Measurements from ENCODE around the gene HYLS1. TPM values are rescaled to one million over a fixed set of nuclear protein-coding genes. Genes with fewer than 3 reads are reported as not detected.
A peak's percentile ranks its signal among the peaks of the same experiment; 100 is the strongest.

Gene HYLS1
- total RNA-seq, 1 donor = 5.8 TPM

DNA sequence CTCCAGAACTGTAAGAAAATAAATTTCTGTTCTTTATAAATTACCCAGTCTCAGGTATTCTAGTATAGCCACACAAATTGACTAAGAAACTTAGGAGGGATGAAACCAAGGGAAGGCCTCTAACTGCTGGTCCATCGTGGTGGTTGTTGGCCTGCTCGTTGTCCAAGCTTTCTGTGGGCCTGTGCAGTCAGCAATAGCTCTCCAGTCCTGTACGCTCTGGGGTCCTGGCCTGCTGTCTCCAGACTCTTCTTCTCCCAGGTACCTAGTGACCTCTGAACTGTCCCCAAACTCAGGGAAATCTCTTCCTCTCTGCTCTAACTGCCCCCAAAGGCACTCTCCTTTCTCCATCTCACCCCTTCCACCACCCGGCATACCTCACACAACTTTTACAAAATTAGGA is 52.7 kb downstream of the HYLS1 start:
- no peak for TF ChIP-seq CTCF (IDR thresholded peaks at IDR 0.05; ENCODE audit: extremely low read depth, low read depth, low read length)
- H3K4me3 ChIP-seq (ENCODE audit: insufficient read depth, low read length) = no peak overlapping the region
- H2AFZ ChIP-seq (ENCODE audit: low read length) = no peak overlapping the region
- no peaks in the 10 kb centered on the region for H4K20me1 ChIP-seq (ENCODE audit: insufficient read depth, low read length)
- DNase-seq (ENCODE audit: insufficient read length, low spot score, missing footprints) = no peak
- H3K27ac ChIP-seq (ENCODE audit: low read depth, low read length) = no peak overlapping the region
- no peaks in the 10 kb centered on the region for H3K79me2 ChIP-seq (ENCODE audit: insufficient read depth, low read length)
- H3K4me1 ChIP-seq (ENCODE audit: insufficient read depth, low read length) = peaks cover 8% of the 10 kb centered on the region
- H3K27me3 ChIP-seq (ENCODE audit: insufficient read depth, low read length) = peaks cover 5% of the 10 kb centered on the region
- no peaks in the 10 kb centered on the region for H3K9me3 ChIP-seq (ENCODE audit: low read depth, low read length)
- H3K36me3 ChIP-seq (ENCODE audit: insufficient read depth, low read length) = no peaks in the 10 kb centered on the region
- no peak overlapping the region for H3K4me2 ChIP-seq (ENCODE audit: insufficient read depth, low read length)

- H3K4me3 ChIP-seq (ENCODE audit: insufficient read depth, low read length) = no peak overlapping the region
- no peaks in the 10 kb centered on the region for H4K20me1 ChIP-seq (ENCODE audit: insufficient read depth, low read length)
- H3K4me2 ChIP-seq (ENCODE audit: insufficient read depth, low read length) = no peak overlapping the region
- H3K36me3 ChIP-seq (ENCODE audit: insufficient read depth, low read length) = no peaks in the 10 kb centered on the region
- no peaks in the 10 kb centered on the region for H3K79me2 ChIP-seq (ENCODE audit: insufficient read depth, low read length)
- peaks cover 8% of the 10 kb centered on the region for H3K4me1 ChIP-seq (ENCODE audit: insufficient read depth, low read length)
- no peaks in the 10 kb centered on the region for H3K9me3 ChIP-seq (ENCODE audit: low read depth, low read length)
- no peak for DNase-seq (ENCODE audit: insufficient read length, low spot score, missing footprints)
- no peak overlapping the region for H2AFZ ChIP-seq (ENCODE audit: low read length)
- no peak overlapping the region for H3K27ac ChIP-seq (ENCODE audit: low read depth, low read length)
- TF ChIP-seq CTCF (IDR thresholded peaks at IDR 0.05; ENCODE audit: extremely low read depth, low read depth, low read length) = no peak
- peaks cover 5% of the 10 kb centered on the region for H3K27me3 ChIP-seq (ENCODE audit: insufficient read depth, low read length)
These were observed 53.8 kb downstream of the HYLS1 start for GRCh38 chr11:125941267-125941618.

DNA sequence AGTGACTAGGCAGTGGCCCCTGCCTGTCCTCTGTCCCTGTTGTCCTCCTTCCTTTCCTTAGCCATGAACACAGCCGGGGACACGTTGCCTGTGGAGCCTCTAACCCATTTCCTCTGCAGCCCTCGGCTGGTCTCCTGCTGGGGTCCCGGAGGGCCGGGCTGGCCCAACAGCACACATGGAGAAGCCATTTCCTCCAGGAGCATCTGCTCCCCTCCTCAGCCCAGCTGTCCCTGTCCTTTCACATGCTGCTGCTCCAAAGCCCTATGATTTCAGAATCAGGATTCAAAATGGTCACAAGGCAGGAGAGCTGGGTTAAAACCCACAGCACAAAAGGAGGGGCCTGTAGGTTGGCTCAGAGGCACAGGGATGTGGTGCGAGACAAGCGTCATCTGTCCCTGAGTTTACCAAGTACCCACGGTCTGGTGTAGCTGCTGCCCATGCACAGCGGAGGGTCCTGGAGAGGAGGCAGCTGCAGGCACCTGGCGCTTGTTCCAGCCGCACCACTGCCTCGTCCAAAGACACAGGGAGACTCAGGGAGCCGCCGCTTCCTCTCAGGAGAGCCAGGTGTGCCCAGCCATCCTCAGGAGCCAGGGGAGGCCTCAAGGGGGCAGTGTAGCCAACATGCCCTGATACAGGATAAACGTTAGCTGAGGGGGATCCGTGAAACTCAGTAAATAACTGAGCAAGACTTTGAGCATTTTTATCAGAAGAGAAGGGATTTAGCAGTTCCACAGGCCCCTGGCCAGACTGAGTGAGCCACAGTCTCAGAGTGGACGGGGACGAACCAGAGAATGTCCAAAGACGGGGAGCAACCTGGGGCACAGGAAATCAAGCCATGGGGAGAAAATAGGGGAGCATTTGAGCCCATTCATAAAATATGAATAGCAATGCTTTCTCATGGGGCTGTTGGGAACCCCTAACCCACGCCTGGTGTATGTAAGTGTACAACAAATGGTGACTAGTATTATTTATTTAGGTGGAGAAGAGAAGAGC is 54.4 kb downstream of the HYLS1 start:
- no peaks in the 10 kb centered on the region for H3K36me3 ChIP-seq (ENCODE audit: insufficient read depth, low read length)
- no peaks in the 10 kb centered on the region for H3K9me3 ChIP-seq (ENCODE audit: low read depth, low read length)
- DNase-seq (ENCODE audit: insufficient read length, low spot score, missing footprints) = peak; percentile 92
- peak overlapping the region; percentile 78 for H3K4me2 ChIP-seq (ENCODE audit: insufficient read depth, low read length)
- TF ChIP-seq CTCF (IDR thresholded peaks at IDR 0.05; ENCODE audit: extremely low read depth, low read depth, low read length) = peak; percentile 75
- no peaks in the 10 kb centered on the region for H4K20me1 ChIP-seq (ENCODE audit: insufficient read depth, low read length)
- no peak overlapping the region for H3K27ac ChIP-seq (ENCODE audit: low read depth, low read length)
- peaks cover 8% of the 10 kb centered on the region for H3K4me1 ChIP-seq (ENCODE audit: insufficient read depth, low read length)
- H3K79me2 ChIP-seq (ENCODE audit: insufficient read depth, low read length) = no peaks in the 10 kb centered on the region
- H2AFZ ChIP-seq (ENCODE audit: low read length) = peak overlapping the region; percentile 84
- H3K4me3 ChIP-seq (ENCODE audit: insufficient read depth, low read length) = no peak overlapping the region
- peaks cover 3% of the 10 kb centered on the region for H3K27me3 ChIP-seq (ENCODE audit: insufficient read depth, low read length)

DNA sequence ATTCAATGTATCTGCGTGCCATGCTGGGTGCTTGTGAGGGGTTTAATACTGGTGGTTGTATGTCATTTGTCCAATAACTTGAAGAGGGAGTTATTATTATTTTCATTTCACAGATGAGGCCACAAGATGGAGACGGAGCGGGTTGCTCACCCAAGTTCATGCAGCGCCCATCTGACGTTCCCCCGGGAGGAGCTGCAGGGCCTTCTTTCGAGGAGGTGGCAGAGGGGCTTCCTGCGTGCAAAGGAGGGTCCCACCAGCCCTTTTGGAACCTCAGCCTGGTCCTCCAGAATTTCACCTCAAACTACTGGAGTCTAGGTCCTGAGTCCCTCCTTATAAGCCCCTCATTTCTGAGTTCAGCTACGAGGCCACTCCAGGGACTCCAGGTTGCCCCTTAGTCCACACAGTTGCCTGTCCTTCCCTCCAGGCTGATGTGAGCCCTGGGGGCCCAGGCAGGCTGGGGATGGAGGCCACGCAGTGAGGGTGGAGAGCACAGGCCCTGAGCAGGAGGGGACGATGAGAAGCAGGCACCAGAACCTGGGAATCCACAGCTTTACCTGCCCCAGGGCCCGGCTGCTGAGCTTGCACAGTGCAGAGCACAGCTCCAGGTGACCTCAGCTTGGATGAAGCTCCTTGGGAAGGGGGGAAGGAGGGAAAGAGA is 55.4 kb downstream of the HYLS1 start:
- peaks cover 3% of the 10 kb centered on the region for H3K27me3 ChIP-seq (ENCODE audit: insufficient read depth, low read length)
- H3K4me3 ChIP-seq (ENCODE audit: insufficient read depth, low read length) = no peak overlapping the region
- no peaks in the 10 kb centered on the region for H3K36me3 ChIP-seq (ENCODE audit: insufficient read depth, low read length)
- H3K4me2 ChIP-seq (ENCODE audit: insufficient read depth, low read length) = peak overlapping the region; percentile 78
- peaks cover 8% of the 10 kb centered on the region for H3K4me1 ChIP-seq (ENCODE audit: insufficient read depth, low read length)
- no peaks in the 10 kb centered on the region for H3K9me3 ChIP-seq (ENCODE audit: low read depth, low read length)
- no peak overlapping the region for H2AFZ ChIP-seq (ENCODE audit: low read length)
- no peaks in the 10 kb centered on the region for H4K20me1 ChIP-seq (ENCODE audit: insufficient read depth, low read length)
- TF ChIP-seq CTCF (IDR thresholded peaks at IDR 0.05; ENCODE audit: extremely low read depth, low read depth, low read length) = no peak
- H3K27ac ChIP-seq (ENCODE audit: low read depth, low read length) = no peak overlapping the region
- peak; percentile 66 for DNase-seq (ENCODE audit: insufficient read length, low spot score, missing footprints)
- no peaks in the 10 kb centered on the region for H3K79me2 ChIP-seq (ENCODE audit: insufficient read depth, low read length)
